Neural progenitor cell (in vitro differentiated cells): ENCODE measurements around the gene FFAR1.

Source experiments
- EZH2 ChIP-seq: fragments of 200-600 bp; sonication (generic); IDR thresholded peaks from 2 replicates; pipeline ENCODE4 v1.6.1; 2017; ENCODE audit warnings: antibody characterized with exemption, mild to moderate bottlenecking, moderate library complexity
- TF ChIP-seq, protein P1 (sequence below): fragments of 200-600 bp; sonication (generic); IDR thresholded peaks from 2 replicates; pipeline ENCODE4 v1.5.1; 2017; ENCODE audit warnings: antibody characterized with exemption, mild to moderate bottlenecking

DNA sequence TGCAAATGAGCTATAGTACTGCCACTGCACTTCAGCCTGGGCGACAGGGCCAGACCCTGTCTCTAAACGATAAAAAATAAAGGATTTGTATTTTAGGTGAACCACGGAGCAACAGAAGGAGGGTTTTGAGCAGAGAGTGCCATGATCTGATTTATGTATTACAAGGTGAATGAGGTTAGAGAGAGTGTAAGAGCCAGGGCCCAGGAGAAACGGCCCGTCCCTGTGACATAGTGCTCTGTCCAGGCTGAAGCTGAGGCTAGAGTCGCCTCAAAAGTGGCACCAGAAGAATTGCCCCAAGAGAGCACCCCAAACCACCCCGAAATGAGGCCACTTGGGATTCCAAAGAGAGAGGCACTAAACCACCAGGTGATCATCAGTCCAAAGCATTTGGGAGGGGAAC lies 38.8 kb upstream of the FFAR1 start:
- TF ChIP-seq, protein P1, sequence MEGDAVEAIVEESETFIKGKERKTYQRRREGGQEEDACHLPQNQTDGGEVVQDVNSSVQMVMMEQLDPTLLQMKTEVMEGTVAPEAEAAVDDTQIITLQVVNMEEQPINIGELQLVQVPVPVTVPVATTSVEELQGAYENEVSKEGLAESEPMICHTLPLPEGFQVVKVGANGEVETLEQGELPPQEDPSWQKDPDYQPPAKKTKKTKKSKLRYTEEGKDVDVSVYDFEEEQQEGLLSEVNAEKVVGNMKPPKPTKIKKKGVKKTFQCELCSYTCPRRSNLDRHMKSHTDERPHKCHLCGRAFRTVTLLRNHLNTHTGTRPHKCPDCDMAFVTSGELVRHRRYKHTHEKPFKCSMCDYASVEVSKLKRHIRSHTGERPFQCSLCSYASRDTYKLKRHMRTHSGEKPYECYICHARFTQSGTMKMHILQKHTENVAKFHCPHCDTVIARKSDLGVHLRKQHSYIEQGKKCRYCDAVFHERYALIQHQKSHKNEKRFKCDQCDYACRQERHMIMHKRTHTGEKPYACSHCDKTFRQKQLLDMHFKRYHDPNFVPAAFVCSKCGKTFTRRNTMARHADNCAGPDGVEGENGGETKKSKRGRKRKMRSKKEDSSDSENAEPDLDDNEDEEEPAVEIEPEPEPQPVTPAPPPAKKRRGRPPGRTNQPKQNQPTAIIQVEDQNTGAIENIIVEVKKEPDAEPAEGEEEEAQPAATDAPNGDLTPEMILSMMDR: no peak
- TF ChIP-seq EZH2: no peak
